Large intestine (tissue), 3 donors: Measurements from ENCODE around the gene SHKBP1. TPM values are rescaled to one million over a fixed set of nuclear protein-coding genes. Genes with fewer than 3 reads are reported as not detected.

Source experiments
- DNase-seq, 2 donors: peaks; one replicate each; pipeline versions ENCODE4 v3.0.0 to v3.0.0-alpha.2; 2013
- H3K27ac ChIP-seq: one replicate; pipeline ENCODE4 v1.5.1; 2013; ENCODE audit warnings: low read length
- H3K27me3 ChIP-seq: 2 replicates; pipeline ENCODE4 v1.6.1; 2013; ENCODE audit warnings: low read length; ENCODE audit not compliant: control insufficient read depth, insufficient read depth
- H3K36me3 ChIP-seq: 2 replicates; pipeline ENCODE4 v1.6.1; 2013; ENCODE audit warnings: low read length; ENCODE audit not compliant: control insufficient read depth, insufficient read depth
- H3K4me1 ChIP-seq: one replicate; pipeline ENCODE4 v1.6.1; 2013; ENCODE audit warnings: low read length; ENCODE audit not compliant: control insufficient read depth, insufficient read depth
- H3K4me3 ChIP-seq: one replicate; pipeline ENCODE4 v1.5.1; 2013; ENCODE audit warnings: low read length
- H3K9me3 ChIP-seq: one replicate; pipeline ENCODE4 v1.6.1; 2013; ENCODE audit warnings: mild to moderate bottlenecking, low read depth, low read length, moderate library complexity; ENCODE audit not compliant: control insufficient read depth
- WGBS: methylation state at CpG from one replicate; pipeline ENCODE4 v1.1.5; 2013; ENCODE audit warnings: low lambda C conversion rate; ENCODE audit not compliant: insufficient coverage; 5-methylcytosine and 5-hydroxymethylcytosine counted together
- polyA plus RNA-seq: library from polyadenylated mRNA; unstranded; fragments of 120-200 nt; gene quantifications from one replicate; pipeline ENCODE4 v1.2.1, GENCODE V29; 2013

The SHKBP1 gene
- polyA plus RNA-seq, 1 donor = 27.8 TPM

DNA sequence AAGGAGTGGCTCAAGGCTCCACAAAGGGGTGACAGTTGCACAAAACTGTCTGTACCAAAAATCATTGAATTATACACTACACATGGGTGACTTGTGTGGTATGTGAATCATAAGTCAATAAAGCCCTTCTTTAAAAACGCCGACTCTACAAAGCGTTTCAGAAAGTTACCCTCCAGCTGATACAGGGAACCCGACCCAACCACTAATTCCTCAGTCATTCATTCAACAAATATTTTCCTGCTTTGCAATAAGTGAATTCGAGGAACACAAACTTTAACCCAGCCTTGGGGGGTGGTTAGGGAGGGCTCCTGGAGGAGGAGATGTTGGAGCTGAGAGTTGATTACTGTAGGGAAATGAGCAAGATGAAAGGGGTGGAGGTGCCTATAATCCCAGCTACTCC lies 56.5 kb downstream of the SHKBP1 start:
- no peak for DNase-seq
- WGBS = no CpG with 5 or more reads among the region's 5 CpGs
- H3K27ac ChIP-seq = no peak overlapping the region

DNA sequence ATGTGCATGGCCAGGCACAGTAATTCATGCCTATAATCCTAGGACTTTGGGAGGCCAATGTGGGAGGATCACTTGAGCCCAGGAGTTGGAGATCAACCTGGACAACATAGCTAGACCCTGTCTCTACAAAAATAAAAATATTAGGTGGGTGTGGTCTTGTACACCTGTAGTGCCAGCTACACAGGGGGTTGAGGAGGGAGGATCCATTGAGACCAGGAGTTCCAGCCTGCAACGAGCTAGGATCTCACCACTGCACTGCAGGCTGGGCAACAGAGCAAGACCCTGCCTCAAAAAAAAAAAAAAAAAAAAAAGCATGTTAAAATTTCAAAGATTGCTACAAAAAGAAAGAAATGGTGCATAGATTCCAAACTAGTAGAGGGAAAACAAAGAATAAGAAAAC lies 61.7 kb downstream of the SHKBP1 start:
- Histone ChIP-seq H3K4me3 (no peak overlapping the region), H3K4me1 (peaks cover 7% of the 10 kb centered on the region), H3K9me3 (no peaks in the 10 kb centered on the region), H3K27ac (no peak overlapping the region), H3K27me3 (peaks cover 7% of the 10 kb centered on the region), H3K36me3 (no peaks in the 10 kb centered on the region)
- WGBS = no CpG with 5 or more reads among the region's 1 CpG
- DNase-seq = no peak

More for the DNA sequence above, 56.5 kb downstream of the SHKBP1 start:
- peaks cover 7% of the 10 kb centered on the region for H3K4me1 ChIP-seq
- no peaks in the 10 kb centered on the region for H3K9me3 ChIP-seq
- H3K36me3 ChIP-seq = peaks cover 18% of the 10 kb centered on the region
- peaks cover 7% of the 10 kb centered on the region for H3K27me3 ChIP-seq
- H3K4me3 ChIP-seq = no peak overlapping the region

DNA sequence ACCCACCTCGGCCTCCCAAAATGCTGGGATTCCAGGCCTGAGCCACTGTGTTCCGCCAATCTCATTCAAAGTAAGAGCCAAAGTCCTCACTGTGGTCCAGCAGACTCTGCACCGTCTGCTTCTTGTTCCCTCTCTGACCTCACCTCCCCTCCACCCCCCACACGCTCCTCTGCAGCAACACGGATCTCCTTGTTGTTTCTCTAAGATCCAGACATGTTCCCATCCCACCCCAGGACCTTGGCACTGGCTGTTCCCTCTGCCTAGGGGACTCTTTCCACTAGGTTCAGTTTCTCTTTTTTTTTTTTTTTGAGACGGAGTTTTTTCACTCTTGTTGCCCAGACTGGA lies 62.9 kb downstream of the SHKBP1 start:
- Histone ChIP-seq H3K36me3 (no peaks in the 10 kb centered on the region), H3K27ac (no peak overlapping the region)
- no CpG with 5 or more reads among the region's 6 CpGs for WGBS

DNA sequence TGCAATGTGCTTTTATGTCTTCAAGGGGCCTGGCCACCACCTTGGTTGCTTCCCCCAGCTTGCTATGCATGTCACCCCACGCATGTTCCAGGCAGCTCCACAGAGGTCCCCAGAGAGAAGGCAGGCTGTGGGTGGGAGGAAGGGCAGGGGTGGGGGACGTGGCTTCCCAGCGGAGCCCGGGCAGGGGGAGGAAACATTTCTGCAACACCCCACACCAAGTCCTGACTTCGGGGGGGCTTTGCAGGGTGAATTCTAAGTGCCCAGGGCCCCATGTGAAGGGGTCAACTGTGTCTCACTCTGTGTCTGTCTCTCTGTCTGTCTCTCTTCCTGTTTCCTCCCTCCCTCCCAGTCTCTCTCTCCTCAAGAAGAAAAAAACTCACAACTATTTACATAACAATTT lies 64.1 kb downstream of the SHKBP1 start:
- no CpG with 5 or more reads among the region's 5 CpGs for WGBS
- no peak for DNase-seq
- no peak overlapping the region for H3K27ac ChIP-seq
- no peaks in the 10 kb centered on the region for H3K36me3 ChIP-seq
- H3K27me3 ChIP-seq = no peaks in the 10 kb centered on the region
- H3K9me3 ChIP-seq = no peaks in the 10 kb centered on the region
- H3K4me1 ChIP-seq = no peaks in the 10 kb centered on the region
- H3K4me3 ChIP-seq = no peak overlapping the region

More for the DNA sequence above, 62.9 kb downstream of the SHKBP1 start:
- DNase-seq = no peak
- H3K9me3 ChIP-seq = no peaks in the 10 kb centered on the region
- H3K4me3 ChIP-seq = no peak overlapping the region
- H3K4me1 ChIP-seq = no peaks in the 10 kb centered on the region
- peaks cover 4% of the 10 kb centered on the region for H3K27me3 ChIP-seq

Other genes with a start within 250 kb of the SHKBP1 start
- 8.7 TPM for gene C19orf47, start 228.5 kb upstream of the SHKBP1 start, polyA plus RNA-seq
- 272 TPM for gene PLD3, start 228.2 kb upstream of the SHKBP1 start, polyA plus RNA-seq
- gene HIPK4, start 186.7 kb upstream of the SHKBP1 start, polyA plus RNA-seq = 0.10 TPM
- gene PRX, start 163.5 kb upstream of the SHKBP1 start, polyA plus RNA-seq = 4.0 TPM
- 9.0 TPM for gene SERTAD1, start 150.9 kb upstream of the SHKBP1 start, polyA plus RNA-seq
- 32.5 TPM for gene SERTAD3, start 132.5 kb upstream of the SHKBP1 start, polyA plus RNA-seq
- gene BLVRB, start 111.1 kb upstream of the SHKBP1 start, polyA plus RNA-seq = 90.8 TPM
- 3.4 TPM for gene SPTBN4, start 109.9 kb upstream of the SHKBP1 start, polyA plus RNA-seq
- gene LTBP4, start 24.5 kb downstream of the SHKBP1 start, polyA plus RNA-seq = 223 TPM
- gene NUMBL, start 113.8 kb downstream of the SHKBP1 start, polyA plus RNA-seq = 16.3 TPM
- gene COQ8B, start 140.0 kb downstream of the SHKBP1 start, polyA plus RNA-seq = 35.7 TPM
- gene ITPKC, start 140.2 kb downstream of the SHKBP1 start, polyA plus RNA-seq = 28.4 TPM
- gene ACTMAP, start 173.6 kb downstream of the SHKBP1 start, polyA plus RNA-seq = 16.6 TPM
- gene SNRPA, start 174.3 kb downstream of the SHKBP1 start, polyA plus RNA-seq = 65.7 TPM
- gene MIA, start 198.6 kb downstream of the SHKBP1 start, polyA plus RNA-seq = 6.2 TPM
- 19.2 TPM for gene RAB4B, start 201.4 kb downstream of the SHKBP1 start, polyA plus RNA-seq
- gene EGLN2, start 222.3 kb downstream of the SHKBP1 start, polyA plus RNA-seq = 61.6 TPM